ENCODE results near the gene PITPNB.

PITPNB gene

DNA sequence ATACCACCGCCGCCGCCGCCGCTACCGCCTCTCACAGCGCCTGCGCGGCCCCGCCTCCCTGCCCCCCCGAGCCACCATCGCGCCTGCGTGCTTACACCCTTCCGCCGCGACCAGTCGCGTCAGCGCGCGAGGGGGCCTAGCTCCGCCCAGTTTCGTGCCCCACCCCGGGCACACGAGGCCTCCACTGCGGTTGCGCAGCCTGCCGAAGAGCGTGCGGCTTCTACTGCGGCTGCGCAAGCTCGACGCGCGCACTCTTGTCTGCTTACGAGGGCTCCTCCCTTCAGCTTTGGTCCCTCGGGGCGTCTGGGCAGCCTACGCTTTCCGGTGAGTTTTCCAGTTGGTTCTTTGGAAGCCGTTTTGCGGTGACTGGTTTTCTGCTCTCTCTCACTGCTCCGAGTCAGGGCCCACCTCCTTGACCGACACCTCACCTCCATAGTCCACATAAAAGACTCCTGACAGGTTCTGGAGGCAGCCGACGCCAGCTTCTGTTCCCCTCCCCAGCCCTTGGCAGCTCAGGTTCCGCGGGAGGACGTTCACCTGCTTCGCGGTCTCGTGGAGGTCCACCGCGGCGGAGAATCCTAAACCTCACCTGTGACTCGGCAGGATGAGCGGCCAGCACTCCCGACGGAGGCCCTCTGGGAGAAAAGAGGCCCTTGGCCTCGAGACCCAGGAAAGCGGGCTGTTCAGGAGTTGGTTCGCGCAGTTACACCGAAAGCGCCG lies at the start of gene PITPNB:
PITPNB (minus strand) TSS at position 35 of the 720 bp plus-strand sequence. CDS start 65 bp downstream, outside the sequence.
- Mint-ChIP-seq H3K4me3 (peak within 1 kb of the TSS; percentile 98), H3K27me3 (no peaks in the 10 kb centered on the region), H3K36me3 (peaks cover 12% of the 10 kb centered on the region)

DNA sequence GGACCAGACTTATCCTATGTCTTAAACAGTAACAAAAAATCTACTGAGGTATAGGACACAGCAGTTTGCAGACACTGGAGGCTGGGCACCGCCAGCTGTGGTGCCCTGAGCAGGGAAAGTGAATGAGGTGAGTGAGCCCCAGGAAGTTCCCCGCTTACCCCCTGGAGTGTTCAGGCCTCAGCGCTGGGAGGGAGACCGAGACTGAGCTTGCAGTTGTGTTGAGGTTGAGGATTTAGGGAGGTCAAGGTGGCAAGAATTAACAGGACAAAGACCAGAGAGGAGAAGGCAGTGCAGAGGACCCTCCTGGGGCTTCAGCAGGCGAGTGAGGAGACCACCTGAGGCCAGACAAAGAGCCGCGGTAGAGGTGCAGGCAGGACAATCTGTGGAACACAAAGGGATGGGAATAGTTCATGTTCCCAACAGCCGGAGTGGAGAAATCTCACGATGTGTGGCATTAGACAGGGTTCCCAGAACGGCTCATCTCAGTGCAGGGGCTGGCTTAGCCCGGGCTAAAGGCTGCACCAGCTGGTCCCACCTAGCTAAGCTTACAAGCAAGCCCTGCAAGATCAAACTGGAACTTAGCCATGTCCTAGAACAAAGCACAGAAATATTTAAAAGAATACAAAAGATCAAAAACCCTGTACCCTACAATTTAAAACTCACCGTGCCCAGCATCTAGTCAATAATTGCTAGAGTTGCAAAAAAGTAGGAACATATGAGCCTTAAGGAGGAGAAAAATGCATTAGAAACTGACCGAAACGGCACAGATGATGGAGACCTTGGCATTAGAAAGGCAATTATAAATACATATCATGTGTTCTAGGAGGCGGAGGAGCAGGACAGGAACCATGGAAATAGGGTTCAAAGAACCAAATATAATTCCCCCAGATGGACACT lies 47.4 kb upstream of the PITPNB start:
- Mint-ChIP-seq H3K9me3 (no peaks in the 10 kb centered on the region), H3K27ac (no peak overlapping the region)

More for the DNA sequence above, at the start of gene PITPNB:
- peaks cover 70% of the 10 kb centered on the region for H3K4me1 Mint-ChIP-seq
- peak within 1 kb of the TSS; percentile 97 for H3K27ac Mint-ChIP-seq
- no peaks in the 10 kb centered on the region for H3K9me3 Mint-ChIP-seq

GRCh38 chr22:27962268-27963044 lies 43.4 kb upstream of the PITPNB start:
- Mint-ChIP-seq H3K36me3 (peaks cover 5% of the 10 kb centered on the region), H3K4me3 (no peak overlapping the region), H3K9me3 (no peaks in the 10 kb centered on the region)

More for the DNA sequence above, 47.4 kb upstream of the PITPNB start:
- Mint-ChIP-seq H3K4me1 (no peaks in the 10 kb centered on the region), H3K4me3 (no peak overlapping the region), H3K36me3 (peaks cover 19% of the 10 kb centered on the region), H3K27me3 (no peaks in the 10 kb centered on the region)

DNA sequence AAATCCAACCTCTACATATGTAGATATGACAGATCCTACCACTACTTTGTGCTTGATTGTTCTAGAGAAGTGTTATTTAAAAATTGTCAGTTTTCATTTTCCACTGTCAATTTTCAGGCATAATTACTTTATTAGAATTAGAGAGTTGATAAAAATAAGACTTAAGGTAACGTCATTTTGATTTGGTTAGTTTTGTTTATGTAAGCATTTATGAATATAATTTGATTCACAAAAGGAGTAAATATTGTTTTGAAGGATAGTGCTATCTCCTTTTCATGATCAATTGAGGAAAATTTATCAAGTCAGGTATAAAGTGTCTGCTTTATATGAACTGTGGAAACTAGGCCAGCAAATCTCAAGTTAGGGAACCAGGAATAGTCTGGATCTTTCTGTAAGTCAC lies 42.6 kb upstream of the PITPNB start:
- no peak overlapping the region for H3K4me3 Mint-ChIP-seq
- no peaks in the 10 kb centered on the region for H3K9me3 Mint-ChIP-seq
- no peaks in the 10 kb centered on the region for H3K27me3 Mint-ChIP-seq
- no peaks in the 10 kb centered on the region for H3K4me1 Mint-ChIP-seq
- H3K27ac Mint-ChIP-seq, result no peak overlapping the region
- peaks cover 5% of the 10 kb centered on the region for H3K36me3 Mint-ChIP-seq

More at GRCh38 chr22:27962268-27963044, 43.4 kb upstream of the PITPNB start:
- Mint-ChIP-seq H3K27ac (no peak overlapping the region), H3K4me1 (no peaks in the 10 kb centered on the region), H3K27me3 (no peaks in the 10 kb centered on the region)

GRCh38 chr22:27961182-27961581 lies 42.1 kb upstream of the PITPNB start:
- Mint-ChIP-seq H3K36me3 (peaks cover 5% of the 10 kb centered on the region), H3K4me3 (no peak overlapping the region), H3K9me3 (no peaks in the 10 kb centered on the region), H3K27ac (no peak overlapping the region), H3K27me3 (no peaks in the 10 kb centered on the region), H3K4me1 (no peaks in the 10 kb centered on the region)

GRCh38 chr22:27959335-27960090 lies 40.5 kb upstream of the PITPNB start:
- Mint-ChIP-seq H3K36me3 (peaks cover 3% of the 10 kb centered on the region), H3K4me3 (no peak overlapping the region), H3K27ac (no peak overlapping the region)

DNA sequence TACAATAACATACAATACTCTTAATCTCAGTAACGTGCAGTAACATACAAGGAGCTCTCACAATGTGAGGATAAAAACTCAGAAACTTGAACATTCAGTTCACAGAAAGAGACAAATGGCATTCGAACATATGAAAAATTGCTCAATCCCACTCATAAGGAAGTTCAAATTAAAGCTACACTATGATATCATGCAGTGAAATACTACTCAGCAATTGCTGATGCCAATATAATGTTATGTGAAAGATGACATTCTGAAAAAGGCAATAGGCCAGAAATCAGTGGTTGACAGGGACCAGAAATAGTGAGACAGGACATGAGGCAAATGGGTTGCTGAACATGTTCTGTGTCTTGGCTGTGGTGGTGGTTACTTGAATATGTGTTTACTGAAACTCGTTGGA lies 33.7 kb upstream of the PITPNB start:
- H3K27me3 Mint-ChIP-seq, result no peaks in the 10 kb centered on the region
- no peaks in the 10 kb centered on the region for H3K9me3 Mint-ChIP-seq
- H3K27ac Mint-ChIP-seq, result no peak overlapping the region
- H3K4me1 Mint-ChIP-seq, result no peaks in the 10 kb centered on the region
- no peak overlapping the region for H3K4me3 Mint-ChIP-seq
- peaks cover 4% of the 10 kb centered on the region for H3K36me3 Mint-ChIP-seq

More at GRCh38 chr22:27959335-27960090, 40.5 kb upstream of the PITPNB start:
- Mint-ChIP-seq H3K9me3 (no peaks in the 10 kb centered on the region), H3K27me3 (no peaks in the 10 kb centered on the region), H3K4me1 (no peaks in the 10 kb centered on the region)

DNA sequence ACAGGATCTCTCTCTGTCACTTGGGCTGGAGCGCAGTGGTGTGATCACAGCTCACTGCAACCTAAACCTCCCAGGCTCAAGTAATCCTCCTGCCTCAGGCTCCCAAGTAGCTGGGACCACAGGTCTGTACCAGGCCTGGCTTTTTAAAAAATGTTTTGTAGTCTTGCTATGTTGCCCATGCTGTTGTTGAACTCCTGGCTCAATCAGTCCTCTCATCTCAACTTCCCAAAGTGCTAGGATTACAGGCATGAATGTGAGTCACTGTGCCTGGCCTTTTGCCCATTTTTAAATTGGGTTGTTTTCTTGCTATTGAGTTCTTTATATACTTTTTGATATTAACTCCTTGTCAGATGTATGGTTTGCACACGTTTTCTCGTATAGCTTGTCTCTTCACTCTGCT lies 33.0 kb upstream of the PITPNB start:
- Mint-ChIP-seq H3K9me3 (no peaks in the 10 kb centered on the region), H3K36me3 (peaks cover 9% of the 10 kb centered on the region), H3K27ac (no peak overlapping the region), H3K4me3 (no peak overlapping the region), H3K4me1 (no peaks in the 10 kb centered on the region), H3K27me3 (no peaks in the 10 kb centered on the region)

GRCh38 chr22:27949421-27949820 lies 30.4 kb upstream of the PITPNB start:
- H3K27me3 Mint-ChIP-seq, result no peaks in the 10 kb centered on the region
- H3K9me3 Mint-ChIP-seq, result no peaks in the 10 kb centered on the region
- H3K4me3 Mint-ChIP-seq, result no peak overlapping the region
- peaks cover 11% of the 10 kb centered on the region for H3K36me3 Mint-ChIP-seq
- no peaks in the 10 kb centered on the region for H3K4me1 Mint-ChIP-seq
- H3K27ac Mint-ChIP-seq, result no peak overlapping the region

DNA sequence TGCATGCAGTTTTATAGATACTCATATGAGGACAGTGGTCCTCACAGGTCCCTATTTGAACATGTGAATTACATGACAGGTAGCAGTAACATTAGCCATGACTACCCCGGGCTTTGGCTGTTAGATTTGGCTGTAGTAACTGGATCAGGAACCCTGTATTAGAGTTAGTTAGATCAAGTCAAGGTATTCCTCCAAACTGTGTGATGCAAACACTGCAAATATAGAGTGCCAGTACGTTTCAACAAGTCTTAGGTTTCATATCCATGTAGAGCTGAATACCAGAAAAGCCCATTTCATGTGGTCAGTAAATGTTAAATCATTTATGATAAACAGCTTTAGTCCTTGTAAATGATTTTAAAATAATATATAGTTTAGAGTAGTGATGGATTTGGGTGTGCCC lies 29.5 kb upstream of the PITPNB start:
- H3K36me3 Mint-ChIP-seq, result peaks cover 10% of the 10 kb centered on the region
- H3K4me3 Mint-ChIP-seq, result no peak overlapping the region
- no peaks in the 10 kb centered on the region for H3K4me1 Mint-ChIP-seq

GRCh38 chr22:27947448-27947847 lies 28.4 kb upstream of the PITPNB start:
- peaks cover 9% of the 10 kb centered on the region for H3K36me3 Mint-ChIP-seq
- H3K27ac Mint-ChIP-seq, result no peak overlapping the region
- no peaks in the 10 kb centered on the region for H3K9me3 Mint-ChIP-seq
- no peaks in the 10 kb centered on the region for H3K4me1 Mint-ChIP-seq
- H3K4me3 Mint-ChIP-seq, result no peak overlapping the region
- no peaks in the 10 kb centered on the region for H3K27me3 Mint-ChIP-seq

More for the DNA sequence above, 29.5 kb upstream of the PITPNB start:
- no peaks in the 10 kb centered on the region for H3K9me3 Mint-ChIP-seq
- no peaks in the 10 kb centered on the region for H3K27me3 Mint-ChIP-seq
- H3K27ac Mint-ChIP-seq, result no peak overlapping the region

DNA sequence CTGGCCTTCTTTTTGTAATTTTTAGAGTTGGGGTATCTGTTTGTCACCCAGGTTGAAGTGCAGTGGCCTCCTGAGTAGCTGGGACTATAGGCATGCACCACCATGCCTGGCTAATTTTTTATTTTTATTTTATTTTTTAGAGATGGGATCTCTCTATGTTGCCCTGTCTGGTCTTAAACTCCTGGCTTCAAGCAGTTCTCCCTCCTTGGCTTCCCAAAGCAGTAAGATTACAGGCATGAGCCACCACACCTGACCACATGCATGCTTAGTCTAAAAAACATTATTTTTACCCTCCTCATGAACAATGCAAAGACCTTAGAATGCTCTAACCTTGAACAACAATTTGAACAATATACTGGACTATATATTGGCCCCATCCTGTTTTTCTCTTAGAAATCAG lies 22.1 kb upstream of the PITPNB start:
- H3K4me3 Mint-ChIP-seq, result no peak overlapping the region
- no peak overlapping the region for H3K27ac Mint-ChIP-seq
- no peaks in the 10 kb centered on the region for H3K4me1 Mint-ChIP-seq
- H3K27me3 Mint-ChIP-seq, result no peaks in the 10 kb centered on the region
- H3K9me3 Mint-ChIP-seq, result no peaks in the 10 kb centered on the region
- peaks cover 14% of the 10 kb centered on the region for H3K36me3 Mint-ChIP-seq

DNA sequence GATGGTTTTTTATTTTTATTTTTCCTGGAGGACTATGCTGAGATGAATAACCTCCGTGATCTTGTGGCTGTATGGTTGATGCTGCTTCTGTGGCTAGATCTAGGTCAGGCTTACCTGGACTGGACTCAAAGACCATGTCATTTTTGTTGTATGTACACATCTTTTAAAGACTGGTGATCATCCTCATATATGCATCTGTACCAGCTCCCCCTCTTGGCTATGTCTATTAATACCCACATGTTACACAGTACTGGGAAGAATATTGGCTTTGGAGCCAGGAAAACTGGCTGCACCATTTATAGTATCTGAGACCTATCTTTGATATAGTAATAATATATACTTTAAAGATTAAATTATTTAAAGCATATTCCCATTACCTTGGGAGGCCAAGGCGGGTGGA lies 18.4 kb upstream of the PITPNB start:
- Mint-ChIP-seq H3K27ac (no peak overlapping the region), H3K9me3 (no peaks in the 10 kb centered on the region), H3K4me3 (no peak overlapping the region), H3K4me1 (peaks cover 3% of the 10 kb centered on the region), H3K27me3 (no peaks in the 10 kb centered on the region), H3K36me3 (peaks cover 16% of the 10 kb centered on the region)

DNA sequence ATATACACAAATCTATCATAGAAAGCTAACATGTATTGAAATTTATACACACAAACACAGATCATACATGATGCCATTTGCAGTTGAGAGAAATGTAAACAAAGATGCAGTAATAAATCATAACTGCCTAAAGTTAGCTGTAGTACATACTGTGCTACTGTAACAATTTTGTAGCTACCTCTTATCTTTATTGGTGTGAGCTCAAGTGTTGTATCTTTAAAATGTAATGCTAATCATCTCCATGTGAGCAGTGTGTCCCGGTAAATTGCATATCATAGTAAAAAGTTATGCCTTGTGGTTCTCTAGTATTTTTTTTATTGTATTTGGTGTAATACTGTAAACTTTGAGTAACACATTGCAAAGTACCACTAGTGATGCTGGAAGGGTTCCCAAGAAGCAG lies 16.8 kb upstream of the PITPNB start:
- Mint-ChIP-seq H3K36me3 (peaks cover 7% of the 10 kb centered on the region), H3K27me3 (no peaks in the 10 kb centered on the region), H3K4me1 (peaks cover 3% of the 10 kb centered on the region), H3K9me3 (no peaks in the 10 kb centered on the region), H3K27ac (no peak overlapping the region), H3K4me3 (no peak overlapping the region)

DNA sequence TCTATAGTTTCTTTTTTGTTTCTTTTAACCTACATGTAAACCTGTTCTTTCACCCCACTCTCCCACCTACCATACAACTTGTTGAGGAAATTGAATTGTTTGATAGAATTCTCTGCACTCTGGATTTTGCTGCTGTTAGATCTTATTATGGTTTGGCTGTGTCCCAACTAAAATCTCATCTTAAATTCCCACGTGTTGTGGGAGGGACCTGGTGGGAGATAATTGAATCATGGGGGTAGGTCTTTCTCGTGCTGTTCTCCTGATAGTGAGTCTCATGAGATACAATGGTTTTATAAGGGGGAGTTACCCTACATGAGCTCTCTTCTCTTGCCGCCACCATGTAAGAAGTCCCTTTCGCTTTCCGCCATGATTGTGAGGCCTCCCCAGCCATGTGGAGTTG lies 15.0 kb upstream of the PITPNB start:
- H3K4me1 Mint-ChIP-seq, result peaks cover 3% of the 10 kb centered on the region
- H3K9me3 Mint-ChIP-seq, result no peaks in the 10 kb centered on the region
- H3K27me3 Mint-ChIP-seq, result no peaks in the 10 kb centered on the region
- H3K27ac Mint-ChIP-seq, result no peak overlapping the region
- H3K36me3 Mint-ChIP-seq, result peaks cover 4% of the 10 kb centered on the region
- H3K4me3 Mint-ChIP-seq, result no peak overlapping the region
